ENCODE data around the gene ELMO3. TPM values are rescaled to one million over a fixed set of nuclear protein-coding genes. Genes with fewer than 3 reads are reported as not detected.
A peak's percentile ranks its signal among the peaks of the same experiment; 100 is the strongest.

The ELMO3 gene
- polyA plus RNA-seq, 1 donor from 2014 or later = 0.35 TPM

- Mint-ChIP-seq H3K36me3 (no peaks in the 10 kb centered on the region), H3K4me1 (peaks cover 32 to 38% (median 35%) of the 10 kb centered on the region in 3 donors), H3K27ac (peak overlapping the region; percentile 94 to 97 (median 97)), H3K9me3 (no peaks in the 10 kb centered on the region), H3K4me3 (peak overlapping the region; percentile 91 to 99 (median 94)), H3K27me3 (peaks cover 19% of the 10 kb centered on the region)
Observed at GRCh38 chr16:67158637-67159600, 40.0 kb upstream of the ELMO3 start.

GRCh38 chr16:67161595-67162058, 37.3 kb upstream of the ELMO3 start:
- H3K27me3 Mint-ChIP-seq = peaks cover 34% of the 10 kb centered on the region
- peak overlapping the region in 1 of 4 donors; percentile 99 for H3K4me3 Mint-ChIP-seq
- H3K9me3 Mint-ChIP-seq = no peaks in the 10 kb centered on the region
- peaks cover 30 to 32% (median 30%) of the 10 kb centered on the region in 3 donors for H3K4me1 Mint-ChIP-seq
- no peaks in the 10 kb centered on the region for H3K36me3 Mint-ChIP-seq
- peak overlapping the region in 2 of 3 donors; percentile 82 to 97 for H3K27ac Mint-ChIP-seq

DNA sequence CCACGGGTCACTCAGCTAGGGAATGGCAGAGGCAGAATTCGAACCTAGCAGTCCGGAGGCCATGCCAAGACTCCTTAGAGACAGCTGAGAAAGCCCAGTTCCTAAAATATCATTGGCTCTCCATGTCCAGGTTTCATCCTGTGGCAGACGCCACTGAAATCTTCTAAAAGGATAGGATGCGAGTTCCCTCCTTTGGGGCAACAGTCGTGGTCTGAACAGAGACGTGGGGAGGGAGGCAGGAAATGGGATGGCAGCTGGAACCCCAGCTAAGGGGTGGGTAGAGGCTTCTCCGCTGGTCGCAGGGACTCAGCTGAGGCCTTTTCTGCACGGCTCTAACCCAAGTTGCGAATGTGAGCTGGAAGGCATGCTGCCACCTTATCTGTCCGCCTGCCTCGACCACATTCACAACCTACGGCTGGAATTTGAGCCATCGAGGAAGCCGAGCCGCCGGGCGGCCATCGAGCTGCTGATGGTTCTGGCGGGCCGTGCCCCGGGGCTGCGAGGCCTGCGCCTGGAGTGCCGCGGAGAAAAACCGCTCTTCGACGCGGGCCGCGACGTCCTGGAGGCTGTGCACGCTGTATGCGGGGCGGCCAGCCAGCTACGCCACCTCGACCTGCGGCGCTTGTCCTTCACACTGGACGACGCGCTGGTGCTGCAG, 36.3 kb upstream of the ELMO3 start:
- Mint-ChIP-seq H3K4me1 (peaks cover 22 to 26% (median 25%) of the 10 kb centered on the region in 3 donors), H3K27me3 (peaks cover 41% of the 10 kb centered on the region), H3K27ac (peak overlapping the region in 2 of 3 donors; percentile 82 to 97), H3K9me3 (no peaks in the 10 kb centered on the region), H3K4me3 (peak overlapping the region in 3 of 4 donors; percentile 75 to 99 (median 87)), H3K36me3 (no peaks in the 10 kb centered on the region)

GRCh38 chr16:67163164-67163998, 35.5 kb upstream of the ELMO3 start:
- H3K4me1 Mint-ChIP-seq = peaks cover 14 to 21% (median 18%) of the 10 kb centered on the region in 3 donors
- H3K4me3 Mint-ChIP-seq = peak overlapping the region; percentile 68 to 99 (median 80)
- peak overlapping the region in 2 of 3 donors; percentile 63 to 64 for H3K27ac Mint-ChIP-seq
- no peaks in the 10 kb centered on the region for H3K36me3 Mint-ChIP-seq
- H3K9me3 Mint-ChIP-seq = no peaks in the 10 kb centered on the region
- peaks cover 48% of the 10 kb centered on the region for H3K27me3 Mint-ChIP-seq

DNA sequence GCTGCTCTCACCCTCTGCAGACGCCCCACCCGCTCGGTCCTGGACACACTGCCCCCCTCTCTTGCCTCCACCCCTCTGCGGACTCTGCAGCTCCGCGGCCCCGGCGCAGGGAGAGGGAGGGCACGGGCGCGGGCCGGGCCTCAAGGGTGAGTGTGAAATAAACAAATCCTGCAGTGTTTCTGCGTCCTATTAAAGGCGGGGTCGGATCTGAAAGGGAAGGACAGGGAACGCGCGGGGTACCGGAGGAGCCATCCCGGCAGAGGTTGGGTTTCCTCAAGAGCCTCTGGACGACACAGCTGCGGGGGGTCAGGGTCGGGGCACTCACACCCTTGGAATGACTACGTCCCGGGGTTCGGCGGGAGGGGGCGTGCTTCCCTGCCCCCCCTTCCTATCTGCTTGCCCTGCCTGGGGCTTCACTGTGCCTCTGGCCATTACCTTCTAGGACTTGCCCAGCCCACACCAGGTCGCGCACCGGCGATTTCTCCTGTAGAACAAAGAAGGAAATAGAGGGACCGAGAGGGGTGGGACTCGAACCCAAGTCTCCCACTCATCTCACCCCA, 34.9 kb upstream of the ELMO3 start:
- Mint-ChIP-seq H3K4me3 (peak overlapping the region; percentile 68 to 82 (median 72)), H3K9me3 (no peaks in the 10 kb centered on the region), H3K36me3 (no peaks in the 10 kb centered on the region), H3K27me3 (peaks cover 54% of the 10 kb centered on the region), H3K4me1 (peaks cover 11 to 14% (median 12%) of the 10 kb centered on the region in 3 donors), H3K27ac (peak overlapping the region in 2 of 3 donors; percentile 63 to 64)

DNA sequence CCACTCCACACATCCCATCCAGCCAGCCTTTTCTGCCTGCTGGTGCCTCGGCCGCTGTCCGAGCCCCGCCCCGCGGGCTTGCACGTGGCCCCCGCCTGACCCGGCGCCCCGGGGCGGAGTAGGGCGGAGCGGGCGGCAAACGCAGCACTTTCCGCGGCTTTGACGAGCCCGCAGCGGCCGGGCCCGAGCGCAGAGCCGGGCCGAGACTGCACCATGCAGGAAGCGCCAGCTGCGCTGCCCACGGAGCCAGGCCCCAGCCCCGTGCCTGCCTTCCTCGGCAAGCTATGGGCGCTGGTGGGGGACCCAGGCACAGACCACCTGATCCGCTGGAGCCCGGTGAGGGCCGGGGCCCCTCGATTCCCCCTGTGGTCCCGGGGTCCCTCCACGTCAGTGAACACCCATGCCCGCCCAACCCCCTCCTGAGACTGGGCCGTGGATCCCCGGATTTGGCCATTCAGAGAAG, 34.3 kb upstream of the ELMO3 start, which contains the start of gene HSF4:
TSS of gene HSF4 (plus strand) at position 147 of the 463 bp plus-strand sequence. CDS start at position 214, 67 bp downstream.
- Mint-ChIP-seq H3K27ac (peak within 1 kb of the TSS in 2 of 3 donors; percentile 63 to 79), H3K9me3 (no peaks in the 10 kb centered on the region), H3K4me1 (peaks cover 12 to 15% (median 12%) of the 10 kb centered on the region in 3 donors), H3K27me3 (peaks cover 54% of the 10 kb centered on the region), H3K36me3 (no peaks in the 10 kb centered on the region), H3K4me3 (peak within 1 kb of the TSS; percentile 68 to 82 (median 76))

- H3K4me1 Mint-ChIP-seq = peaks cover 14 to 20% (median 15%) of the 10 kb centered on the region in 3 donors
- H3K9me3 Mint-ChIP-seq = no peaks in the 10 kb centered on the region
- H3K36me3 Mint-ChIP-seq = no peaks in the 10 kb centered on the region
- peak overlapping the region in 1 of 3 donors; percentile 79 for H3K27ac Mint-ChIP-seq
- H3K4me3 Mint-ChIP-seq = peak overlapping the region; percentile 12 to 75 (median 64)
- peaks cover 60% of the 10 kb centered on the region for H3K27me3 Mint-ChIP-seq
Observed at GRCh38 chr16:67165121-67166078, 33.5 kb upstream of the ELMO3 start.

- H3K4me1 Mint-ChIP-seq = peaks cover 13 to 18% (median 15%) of the 10 kb centered on the region in 3 donors
- H3K27me3 Mint-ChIP-seq = peaks cover 62% of the 10 kb centered on the region
- no peaks in the 10 kb centered on the region for H3K9me3 Mint-ChIP-seq
- peak overlapping the region in 1 of 4 donors; percentile 12 for H3K4me3 Mint-ChIP-seq
- H3K36me3 Mint-ChIP-seq = no peaks in the 10 kb centered on the region
- H3K27ac Mint-ChIP-seq = peak overlapping the region in 1 of 3 donors; percentile 39
Observed at GRCh38 chr16:67166110-67166547, 32.8 kb upstream of the ELMO3 start.

- Mint-ChIP-seq H3K4me3 (peak overlapping the region in 1 of 4 donors; percentile 60), H3K27me3 (peaks cover 64% of the 10 kb centered on the region), H3K27ac (peak overlapping the region; percentile 39 to 88 (median 65)), H3K9me3 (no peaks in the 10 kb centered on the region), H3K4me1 (peaks cover 14 to 20% (median 15%) of the 10 kb centered on the region in 3 donors), H3K36me3 (no peaks in the 10 kb centered on the region)
Observed at GRCh38 chr16:67166598-67167168, 32.2 kb upstream of the ELMO3 start.

DNA sequence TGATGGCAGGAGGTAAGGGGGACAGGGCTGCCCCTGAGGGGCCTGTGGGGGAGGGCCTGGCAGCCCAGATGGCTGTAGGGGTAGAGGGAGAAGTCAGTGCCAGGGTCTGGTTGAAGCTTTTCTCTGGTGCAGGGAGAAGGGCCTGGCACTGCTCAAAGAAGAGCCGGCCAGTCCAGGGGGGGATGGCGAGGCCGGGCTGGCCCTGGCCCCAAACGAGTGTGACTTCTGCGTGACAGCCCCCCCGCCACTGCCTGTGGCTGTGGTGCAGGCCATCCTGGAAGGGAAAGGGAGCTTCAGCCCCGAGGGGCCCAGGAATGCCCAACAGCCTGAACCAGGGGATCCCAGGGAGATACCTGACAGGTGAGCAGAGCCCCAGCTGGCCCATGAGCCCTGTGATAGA, 31.3 kb upstream of the ELMO3 start:
- H3K4me1 Mint-ChIP-seq = peaks cover 10 to 15% (median 15%) of the 10 kb centered on the region in 3 donors

DNA sequence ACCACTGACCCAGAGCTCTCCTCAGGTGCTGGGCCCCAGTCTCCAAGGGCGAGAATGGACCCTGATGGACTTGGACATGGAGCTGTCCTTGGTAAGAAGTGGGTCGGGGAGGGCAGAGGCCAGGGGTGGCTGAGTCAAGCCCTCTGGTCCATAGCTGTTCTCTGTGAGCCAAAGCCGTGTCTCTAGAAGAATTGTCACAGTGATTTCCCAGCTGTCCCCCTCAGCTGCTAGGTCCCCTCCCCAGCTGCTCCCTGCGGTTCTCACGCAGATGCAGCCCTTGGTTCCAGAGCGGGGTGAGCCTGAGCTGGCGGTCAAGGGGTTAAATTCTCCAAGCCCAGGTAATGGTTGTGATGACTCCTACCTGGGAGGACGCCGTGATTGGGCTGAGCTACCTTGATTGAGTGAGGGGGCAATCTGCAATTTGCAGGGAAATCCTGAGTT, 29.9 kb upstream of the ELMO3 start:
- peak overlapping the region in 1 of 3 donors; percentile 5 for H3K27ac Mint-ChIP-seq
- peaks cover 1% of the 10 kb centered on the region for H3K36me3 Mint-ChIP-seq
- no peak overlapping the region for H3K4me3 Mint-ChIP-seq
- peaks cover 18 to 25% (median 20%) of the 10 kb centered on the region in 3 donors for H3K4me1 Mint-ChIP-seq
- H3K27me3 Mint-ChIP-seq = peaks cover 69% of the 10 kb centered on the region
- H3K9me3 Mint-ChIP-seq = peaks cover 0 to 2% (median 0%) of the 10 kb centered on the region in 3 donors

More for the DNA sequence above, 31.3 kb upstream of the ELMO3 start:
- no peak overlapping the region for H3K27ac Mint-ChIP-seq
- H3K4me3 Mint-ChIP-seq = peak overlapping the region in 1 of 4 donors; percentile 50
- peaks cover 0 to 1% (median 0%) of the 10 kb centered on the region in 3 donors for H3K9me3 Mint-ChIP-seq
- H3K27me3 Mint-ChIP-seq = peaks cover 63% of the 10 kb centered on the region
- H3K36me3 Mint-ChIP-seq = no peaks in the 10 kb centered on the region

- Mint-ChIP-seq H3K4me3 (peak overlapping the region in 3 of 4 donors; percentile 68 to 87 (median 85)), H3K4me1 (peaks cover 18 to 26% (median 19%) of the 10 kb centered on the region in 3 donors), H3K27me3 (peaks cover 68% of the 10 kb centered on the region), H3K36me3 (peaks cover 1% of the 10 kb centered on the region), H3K27ac (peak overlapping the region in 1 of 3 donors; percentile 35), H3K9me3 (peaks cover 0 to 2% (median 0%) of the 10 kb centered on the region in 3 donors)
Observed at GRCh38 chr16:67169642-67170167, 29.2 kb upstream of the ELMO3 start.

Data from IgD-negative memory B cell (primary cell).